Muscle layer of colon (tissue), 2 donors: ENCODE data around the gene TATDN2.

Source experiments
- H3K27ac ChIP-seq: one replicate; pipeline ENCODE4 v1.7.0; 2013; ENCODE audit warnings: low read depth, mild to moderate bottlenecking, low read length, moderate library complexity
- H3K27me3 ChIP-seq, 2 donors: one replicate each; pipeline ENCODE4 v1.7.0; 2013; ENCODE audit warnings: low read length in 2 of 2, mild to moderate bottlenecking in 2 of 2; ENCODE audit not compliant: insufficient read depth in 2 of 2, control insufficient read depth in 1 of 2
- H3K36me3 ChIP-seq: one replicate; pipeline ENCODE4 v1.7.0; 2013; ENCODE audit warnings: mild to moderate bottlenecking, low read length; ENCODE audit not compliant: insufficient read depth
- H3K4me1 ChIP-seq: one replicate; pipeline ENCODE4 v1.7.0; 2013; ENCODE audit warnings: mild to moderate bottlenecking, low read length; ENCODE audit not compliant: insufficient read depth
- H3K4me3 ChIP-seq, 2 donors: one replicate each; pipeline ENCODE4 v1.7.0; 2013; ENCODE audit warnings: low read length in 2 of 2, low read depth in 1 of 2, mild to moderate bottlenecking in 1 of 2, moderate library complexity in 1 of 2
- H3K9ac ChIP-seq: one replicate; pipeline ENCODE4 v1.7.0; 2013; ENCODE audit warnings: low read length
- H3K9me3 ChIP-seq: one replicate; pipeline ENCODE4 v1.7.0; 2013; ENCODE audit warnings: mild to moderate bottlenecking, low read length
- donor health status: abdominal sarcoma.
- donor health status: Adenocarcinoma of cecum.

The TATDN2 gene

GRCh38 chr3:10240799-10241198, 7.5 kb upstream of the TATDN2 start:
- H3K36me3 ChIP-seq = peaks cover 2% of the 10 kb centered on the region

DNA sequence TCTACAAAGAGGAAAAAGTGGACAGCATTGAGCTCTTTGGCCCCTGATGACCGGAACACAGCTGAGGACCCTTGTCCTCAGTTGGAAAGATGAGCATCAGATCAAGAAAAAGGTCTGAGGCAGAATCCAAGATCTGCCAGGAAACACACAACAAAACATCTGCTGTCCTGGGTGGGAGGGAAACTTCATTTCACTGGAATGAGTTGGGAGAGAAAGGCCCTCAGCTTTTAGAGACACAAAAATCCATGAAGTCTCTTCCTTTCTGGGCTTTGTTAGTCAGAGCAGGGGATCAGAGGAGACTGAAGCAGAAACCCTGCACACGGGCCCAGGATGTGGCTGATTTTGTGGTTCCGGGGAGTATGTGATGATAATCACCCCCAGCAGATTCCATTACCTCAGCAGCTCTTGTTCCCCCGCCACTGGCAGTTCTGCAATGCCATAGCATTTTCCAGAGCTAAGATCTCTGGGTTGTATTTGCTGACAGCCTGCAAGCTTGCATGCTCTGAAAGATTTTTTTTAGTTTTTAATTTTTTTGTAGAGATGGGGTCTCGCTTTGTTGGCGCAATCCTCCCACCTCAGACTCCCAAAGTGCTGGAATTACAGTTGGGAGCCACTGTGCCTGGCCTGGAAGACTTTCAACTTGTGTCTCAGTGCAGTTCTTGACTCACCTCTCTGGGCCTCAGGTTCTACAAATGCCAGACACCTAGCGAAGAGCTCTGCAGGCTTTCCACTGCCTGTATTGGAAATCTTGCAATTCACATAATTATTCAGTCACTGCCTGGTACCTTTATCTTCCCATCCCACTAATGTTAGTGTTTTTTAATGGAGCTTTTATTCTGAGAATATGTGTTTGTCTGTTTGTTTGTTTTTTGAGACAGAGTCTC, 5.8 kb upstream of the TATDN2 start:
- H3K9ac ChIP-seq = no peak overlapping the region
- no peaks in the 10 kb centered on the region for H3K36me3 ChIP-seq
- H3K4me1 ChIP-seq = no peaks in the 10 kb centered on the region
- no peaks in the 10 kb centered on the region for H3K9me3 ChIP-seq
- no peaks in the 10 kb centered on the region for H3K27me3 ChIP-seq
- no peak overlapping the region for H3K4me3 ChIP-seq
- H3K27ac ChIP-seq = no peak overlapping the region

More at GRCh38 chr3:10240799-10241198, 7.5 kb upstream of the TATDN2 start:
- Histone ChIP-seq H3K4me1 (no peaks in the 10 kb centered on the region), H3K4me3 (no peak overlapping the region), H3K9ac (no peak overlapping the region), H3K9me3 (no peaks in the 10 kb centered on the region), H3K27me3 (no peaks in the 10 kb centered on the region), H3K27ac (no peak overlapping the region)

DNA sequence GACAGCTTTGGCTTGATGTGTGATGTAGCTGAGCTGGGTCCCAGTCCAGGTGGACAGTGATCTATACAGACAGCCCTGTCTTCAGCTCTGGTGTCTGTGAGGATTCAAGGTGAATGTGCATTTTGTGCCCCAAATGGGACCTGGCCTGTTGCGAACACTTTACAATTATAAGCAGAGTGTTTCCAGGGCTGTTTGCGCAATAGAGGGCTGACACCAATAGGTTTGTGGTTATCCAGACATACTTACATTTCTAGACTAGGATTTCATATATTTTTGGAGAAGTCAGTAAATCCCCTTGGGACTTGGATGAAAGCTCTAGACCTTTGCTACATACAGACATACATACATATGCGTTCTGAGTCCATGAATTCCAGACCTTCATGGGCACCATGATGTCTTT, 4.2 kb upstream of the TATDN2 start:
- H3K36me3 ChIP-seq = no peaks in the 10 kb centered on the region
- H3K4me3 ChIP-seq = no peak overlapping the region
- H3K4me1 ChIP-seq = no peaks in the 10 kb centered on the region
- no peaks in the 10 kb centered on the region for H3K9me3 ChIP-seq
- H3K27me3 ChIP-seq = no peaks in the 10 kb centered on the region
- no peak overlapping the region for H3K9ac ChIP-seq
- no peak overlapping the region for H3K27ac ChIP-seq

- H3K4me3 ChIP-seq = no peak overlapping the region
- no peaks in the 10 kb centered on the region for H3K27me3 ChIP-seq
- H3K9me3 ChIP-seq = no peaks in the 10 kb centered on the region
- H3K4me1 ChIP-seq = peaks cover 9% of the 10 kb centered on the region
- no peak overlapping the region for H3K9ac ChIP-seq
- H3K27ac ChIP-seq = no peak overlapping the region
- H3K36me3 ChIP-seq = peaks cover under 1% of the 10 kb centered on the region
These were observed 3.1 kb upstream of the TATDN2 start for GRCh38 chr3:10245081-10245712.

DNA sequence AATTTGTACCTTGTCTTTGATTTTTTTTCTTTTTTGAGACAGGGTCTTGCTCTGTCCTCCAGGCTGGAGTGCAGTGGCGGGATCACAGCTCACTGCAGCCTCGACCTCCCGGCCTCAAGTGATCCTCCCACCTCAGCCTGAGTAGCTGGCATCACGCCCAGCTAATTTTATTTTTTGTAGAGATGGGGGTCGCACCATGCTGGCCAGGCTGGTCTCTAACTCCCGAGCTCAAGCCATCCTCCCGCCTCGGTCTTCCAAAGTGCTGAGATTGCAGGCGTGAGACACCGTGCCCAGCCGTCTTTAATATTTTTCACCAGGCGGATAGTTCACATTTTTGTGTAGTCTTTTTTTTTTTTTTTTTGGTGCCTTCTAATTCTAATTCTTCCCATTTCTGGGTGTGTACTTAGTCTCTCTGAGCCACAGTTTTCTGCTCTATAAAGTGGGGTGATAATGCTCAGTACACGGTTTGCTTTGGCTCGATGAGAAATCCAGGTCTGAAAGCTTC, 528 bp upstream of the TATDN2 start:
- H3K4me3 ChIP-seq = peak overlapping the region; percentile 2 to 93
- H3K36me3 ChIP-seq = peaks cover 10% of the 10 kb centered on the region
- H3K9me3 ChIP-seq = no peaks in the 10 kb centered on the region
- H3K9ac ChIP-seq = no peak overlapping the region
- peaks cover 19% of the 10 kb centered on the region for H3K4me1 ChIP-seq
- H3K27ac ChIP-seq = peak overlapping the region; percentile 5
- H3K27me3 ChIP-seq = no peaks in the 10 kb centered on the region

DNA sequence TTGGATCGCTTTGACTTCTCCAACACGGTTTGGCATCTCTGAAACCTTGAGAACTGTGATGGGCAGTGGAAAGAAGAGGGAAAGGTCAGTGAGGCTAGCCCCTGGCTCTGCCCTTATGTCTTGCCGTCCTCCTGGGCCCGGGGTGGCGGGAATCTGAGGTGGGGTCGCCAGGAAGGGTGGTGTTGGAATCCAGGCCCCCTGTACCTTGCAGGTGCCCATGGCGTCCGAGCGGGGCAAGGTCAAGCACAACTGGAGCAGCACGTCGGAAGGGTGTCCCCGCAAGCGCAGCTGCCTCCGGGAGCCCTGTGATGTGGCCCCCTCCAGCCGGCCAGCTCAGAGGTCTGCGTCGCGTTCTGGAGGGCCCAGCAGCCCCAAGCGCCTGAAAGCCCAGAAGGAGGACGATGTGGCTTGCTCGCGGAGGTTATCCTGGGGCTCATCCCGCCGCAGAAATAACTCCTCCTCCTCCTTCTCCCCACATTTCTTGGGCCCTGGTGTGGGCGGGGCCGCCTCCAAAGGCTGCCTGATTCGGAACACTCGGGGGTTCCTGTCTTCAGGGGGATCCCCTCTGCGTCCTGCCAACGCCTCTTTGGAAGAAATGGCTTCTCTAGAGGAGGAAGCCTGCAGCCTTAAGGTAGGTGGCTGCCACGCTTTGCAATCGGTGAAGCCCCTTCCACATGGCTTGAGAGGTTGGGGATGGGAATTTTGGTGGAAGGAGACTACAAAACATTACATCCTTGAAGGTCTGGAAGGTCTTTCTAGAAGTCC, 907 bp downstream of the TATDN2 start:
- Histone ChIP-seq H3K27me3 (no peaks in the 10 kb centered on the region), H3K4me3 (peak overlapping the region; percentile 57 to 93), H3K36me3 (peaks cover 20% of the 10 kb centered on the region), H3K9ac (peak overlapping the region; percentile 59), H3K9me3 (no peaks in the 10 kb centered on the region), H3K4me1 (peaks cover 19% of the 10 kb centered on the region), H3K27ac (peak overlapping the region; percentile 59)

DNA sequence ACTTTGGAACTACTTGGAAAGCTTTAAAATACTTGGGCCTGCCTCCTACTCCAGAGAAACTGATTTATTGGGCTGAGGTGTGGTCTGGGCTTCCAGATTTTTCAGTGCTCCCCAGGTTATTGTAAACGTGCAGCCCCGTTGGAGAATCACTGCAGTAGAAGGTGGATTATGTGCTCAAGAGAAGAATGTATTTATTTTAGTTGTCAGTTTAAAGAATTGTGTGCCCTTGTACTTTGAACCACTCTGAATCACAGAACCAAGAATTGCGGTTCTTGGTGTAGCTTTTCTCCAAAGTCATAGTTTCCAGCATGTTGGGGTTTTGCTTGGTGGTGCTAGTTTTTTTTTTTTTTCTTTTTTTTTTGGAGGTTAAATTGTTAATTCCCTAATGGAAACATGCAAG, 1.6 kb downstream of the TATDN2 start:
- H3K4me1 ChIP-seq = peaks cover 19% of the 10 kb centered on the region
- peak overlapping the region; percentile 27 for H3K9ac ChIP-seq

GRCh38 chr3:10251006-10251405, 2.7 kb downstream of the TATDN2 start:
- Histone ChIP-seq H3K4me3 (no peak overlapping the region), H3K9ac (peak overlapping the region; percentile 27), H3K9me3 (no peaks in the 10 kb centered on the region), H3K27me3 (no peaks in the 10 kb centered on the region), H3K36me3 (peaks cover 22% of the 10 kb centered on the region), H3K27ac (no peak overlapping the region), H3K4me1 (peaks cover 19% of the 10 kb centered on the region)

More for the DNA sequence above, 1.6 kb downstream of the TATDN2 start:
- Histone ChIP-seq H3K9me3 (no peaks in the 10 kb centered on the region), H3K4me3 (peak overlapping the region; percentile 57 to 93), H3K27ac (peak overlapping the region; percentile 59), H3K36me3 (peaks cover 21% of the 10 kb centered on the region), H3K27me3 (no peaks in the 10 kb centered on the region)

DNA sequence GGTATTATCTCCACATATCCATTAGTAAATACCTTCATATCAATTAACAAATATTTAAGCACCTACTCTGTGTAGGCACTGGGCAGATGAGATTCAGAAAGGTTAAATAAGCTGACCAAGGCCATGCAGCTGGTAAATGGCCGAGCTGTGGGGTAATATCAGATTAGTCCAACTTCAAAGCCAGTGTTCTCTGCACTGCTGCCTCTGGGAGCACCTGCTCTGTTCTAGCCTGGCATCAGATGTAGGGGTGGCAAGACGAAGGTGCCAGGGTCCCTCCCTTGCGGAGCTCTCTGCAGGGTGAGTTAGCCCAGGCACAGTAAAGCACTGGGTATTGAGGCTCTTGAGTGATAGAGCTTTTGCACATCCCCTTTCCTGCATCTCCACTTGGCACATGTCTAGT, 5.5 kb downstream of the TATDN2 start:
- H3K27me3 ChIP-seq = no peaks in the 10 kb centered on the region
- no peak overlapping the region for H3K27ac ChIP-seq
- no peak overlapping the region for H3K9ac ChIP-seq
- peaks cover 19% of the 10 kb centered on the region for H3K4me1 ChIP-seq
- H3K36me3 ChIP-seq = peaks cover 25% of the 10 kb centered on the region
- no peak overlapping the region for H3K4me3 ChIP-seq
- no peaks in the 10 kb centered on the region for H3K9me3 ChIP-seq

- H3K36me3 ChIP-seq = peaks cover 34% of the 10 kb centered on the region
- no peak overlapping the region for H3K9ac ChIP-seq
- H3K4me3 ChIP-seq = no peak overlapping the region
- H3K9me3 ChIP-seq = no peaks in the 10 kb centered on the region
- no peaks in the 10 kb centered on the region for H3K27me3 ChIP-seq
- H3K4me1 ChIP-seq = peaks cover 4% of the 10 kb centered on the region
- no peak overlapping the region for H3K27ac ChIP-seq
These were observed 7.6 kb downstream of the TATDN2 start for GRCh38 chr3:10255835-10256234.

DNA sequence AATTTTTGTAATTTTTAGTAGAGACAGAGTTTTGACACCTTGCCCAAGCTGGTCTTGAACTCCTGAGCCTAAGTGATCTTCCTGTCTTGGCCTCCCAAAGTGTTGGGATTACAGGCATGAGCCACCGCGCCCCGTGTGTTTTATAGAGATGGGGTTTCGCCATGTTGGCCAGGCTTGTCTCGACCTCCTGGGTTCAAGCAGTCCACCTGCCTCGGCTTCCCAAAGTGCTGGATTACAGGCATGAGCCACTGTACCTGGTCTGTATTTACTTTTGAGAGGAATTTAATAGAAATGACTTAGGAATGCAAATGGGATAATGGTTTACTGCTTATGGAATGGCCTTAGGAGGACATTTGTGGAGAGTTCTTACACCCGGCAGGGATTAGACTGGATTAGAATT, 10.8 kb downstream of the TATDN2 start:
- H3K4me1 ChIP-seq = peaks cover 7% of the 10 kb centered on the region
- H3K9ac ChIP-seq = no peak overlapping the region
- H3K27me3 ChIP-seq = no peaks in the 10 kb centered on the region
- peaks cover 30% of the 10 kb centered on the region for H3K36me3 ChIP-seq
- H3K4me3 ChIP-seq = no peak overlapping the region
- no peak overlapping the region for H3K27ac ChIP-seq
- H3K9me3 ChIP-seq = no peaks in the 10 kb centered on the region
